HFFc6 (cell line): ENCODE measurements around the gene ATP5IF1. TPM values are rescaled to one million over a fixed set of nuclear protein-coding genes. Genes with fewer than 3 reads are reported as not detected.

ENCODE experiments used
- DNase-seq: peaks from one replicate; pipeline ENCODE4 v3.0.0-alpha.2; 2018
- H3K27ac Mint-ChIP-seq: 2 replicates; pipeline ENCODE4 v1.8.0; 2020; ENCODE audit warnings: mild to moderate bottlenecking, mixed read lengths
- H3K27me3 Mint-ChIP-seq: 2 replicates; pipeline ENCODE4 v1.8.0; 2021; ENCODE audit warnings: mild to moderate bottlenecking, moderate library complexity, mixed read lengths; ENCODE audit not compliant: insufficient read depth
- H3K36me3 Mint-ChIP-seq: 2 replicates; pipeline ENCODE4 v1.8.0; 2021; ENCODE audit warnings: low read depth, mixed read lengths
- H3K4me1 Mint-ChIP-seq: 2 replicates; pipeline ENCODE4 v1.8.0; 2020; ENCODE audit warnings: low read depth, mixed read lengths
- H3K4me3 Mint-ChIP-seq: 2 replicates; pipeline ENCODE4 v1.8.0; 2020; ENCODE audit warnings: mild to moderate bottlenecking, moderate library complexity, mixed read lengths
- H3K9me3 Mint-ChIP-seq: 2 replicates; pipeline ENCODE4 v1.8.0; 2020; ENCODE audit warnings: mild to moderate bottlenecking, mixed read lengths
- total RNA-seq, 6 experiments: library from RNA; stranded (reverse); fragmentation: NEBNext Ultra II Directional; extraction: Animal tissue kit (Norgen Biotek cat#: 25700); gene quantifications; 2 replicates in 1 of 6; 3 replicates in 5 of 6; pipeline ENCODE4 v1.2.3, GENCODE V29; 2021
- TF ChIP-seq, protein P1 (sequence below): fragments of 200-600 bp; sonication (generic); IDR thresholded peaks from 2 replicates; pipeline ENCODE4 v1.5.0; 2021; ENCODE audit warnings: antibody characterized with exemption, mild to moderate bottlenecking

ATP5IF1 gene
- total RNA-seq, 6 experiments from 2014 or later, result 153 to 231 (median 216) TPM

DNA sequence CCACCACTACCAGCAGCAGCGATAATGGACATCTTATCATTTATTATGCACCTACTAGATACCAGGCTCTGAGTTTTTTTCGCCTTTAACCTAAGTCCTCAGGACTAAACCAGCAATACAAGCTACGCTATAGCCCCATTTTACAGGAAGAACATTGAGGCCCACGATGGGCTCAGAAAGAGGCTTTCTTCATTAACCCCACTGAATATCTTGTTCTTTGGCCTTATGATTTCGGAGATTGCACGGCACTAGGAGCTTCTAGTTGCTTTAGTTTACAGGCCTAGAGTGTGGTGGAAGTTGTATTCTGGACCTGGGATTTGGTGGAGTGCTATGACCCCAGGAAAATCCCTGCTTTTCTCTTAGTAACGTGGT lies 24.9 kb downstream of the ATP5IF1 start:
- Mint-ChIP-seq H3K4me1 (peaks cover 36% of the 10 kb centered on the region), H3K36me3 (peaks cover 9% of the 10 kb centered on the region), H3K4me3 (peak overlapping the region; percentile 88), H3K27ac (peak overlapping the region; percentile 5; the same call in 1 of the 2 replicates), H3K9me3 (no peaks in the 10 kb centered on the region), H3K27me3 (0 out of 2 replicates have a peak, but pooled peaks cover 2% of the 10 kb centered on the region)
- no peak for DNase-seq
- TF ChIP-seq, protein P1, sequence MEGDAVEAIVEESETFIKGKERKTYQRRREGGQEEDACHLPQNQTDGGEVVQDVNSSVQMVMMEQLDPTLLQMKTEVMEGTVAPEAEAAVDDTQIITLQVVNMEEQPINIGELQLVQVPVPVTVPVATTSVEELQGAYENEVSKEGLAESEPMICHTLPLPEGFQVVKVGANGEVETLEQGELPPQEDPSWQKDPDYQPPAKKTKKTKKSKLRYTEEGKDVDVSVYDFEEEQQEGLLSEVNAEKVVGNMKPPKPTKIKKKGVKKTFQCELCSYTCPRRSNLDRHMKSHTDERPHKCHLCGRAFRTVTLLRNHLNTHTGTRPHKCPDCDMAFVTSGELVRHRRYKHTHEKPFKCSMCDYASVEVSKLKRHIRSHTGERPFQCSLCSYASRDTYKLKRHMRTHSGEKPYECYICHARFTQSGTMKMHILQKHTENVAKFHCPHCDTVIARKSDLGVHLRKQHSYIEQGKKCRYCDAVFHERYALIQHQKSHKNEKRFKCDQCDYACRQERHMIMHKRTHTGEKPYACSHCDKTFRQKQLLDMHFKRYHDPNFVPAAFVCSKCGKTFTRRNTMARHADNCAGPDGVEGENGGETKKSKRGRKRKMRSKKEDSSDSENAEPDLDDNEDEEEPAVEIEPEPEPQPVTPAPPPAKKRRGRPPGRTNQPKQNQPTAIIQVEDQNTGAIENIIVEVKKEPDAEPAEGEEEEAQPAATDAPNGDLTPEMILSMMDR, result no peak

DNA sequence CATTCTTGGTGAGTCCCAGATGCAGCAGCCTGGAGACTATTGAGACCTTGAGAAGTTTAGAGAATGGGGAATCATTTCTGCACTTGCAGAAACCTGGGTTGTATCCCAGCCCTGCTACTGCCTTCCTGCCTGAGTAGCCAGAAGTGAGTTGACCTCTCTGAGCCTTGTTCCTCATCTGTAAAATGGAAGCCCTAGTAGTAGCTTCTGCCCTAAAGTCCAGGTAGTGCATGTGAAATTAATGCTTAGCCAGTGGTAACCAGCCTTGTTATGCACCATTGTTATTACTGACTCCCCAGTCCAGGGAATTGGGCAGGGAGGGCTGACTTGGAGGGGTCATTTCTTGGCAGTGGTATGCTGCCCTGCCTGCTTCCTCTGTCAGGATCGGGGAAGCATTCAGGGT lies 29.0 kb downstream of the ATP5IF1 start:
- H3K9me3 Mint-ChIP-seq, result no peaks in the 10 kb centered on the region
- no peak overlapping the region for H3K4me3 Mint-ChIP-seq
- TF ChIP-seq, protein P1, result no peak
- no peak for DNase-seq
- H3K27me3 Mint-ChIP-seq, result 0 out of 2 replicates have a peak, but pooled peaks cover 2% of the 10 kb centered on the region
- H3K27ac Mint-ChIP-seq, result no peak overlapping the region; the same call in 1 of the 2 replicates
- H3K4me1 Mint-ChIP-seq, result peaks cover 53% of the 10 kb centered on the region
- H3K36me3 Mint-ChIP-seq, result peaks cover 14% of the 10 kb centered on the region

DNA sequence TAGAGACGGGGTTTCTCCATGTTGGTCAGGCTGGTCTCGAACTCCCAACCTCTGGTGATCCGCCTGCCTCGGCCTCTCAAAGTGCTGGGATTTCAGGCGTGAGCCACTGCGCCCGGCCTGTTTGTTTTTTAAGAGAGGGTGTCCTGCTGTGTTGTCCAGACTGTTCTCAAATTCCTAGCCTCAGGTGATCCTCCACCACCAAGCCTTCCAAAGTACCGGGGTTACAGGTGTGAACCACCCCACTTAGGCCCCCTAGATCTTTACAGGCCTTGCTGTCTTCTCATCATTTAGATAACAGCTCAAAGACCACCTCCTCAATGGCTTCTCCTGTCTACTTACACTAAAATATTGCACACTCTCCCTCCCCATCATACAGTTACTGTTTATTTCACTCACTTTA lies 29.7 kb downstream of the ATP5IF1 start:
- peaks cover 17% of the 10 kb centered on the region for H3K36me3 Mint-ChIP-seq
- TF ChIP-seq, protein P1, result no peak
- no peak overlapping the region for H3K27ac Mint-ChIP-seq
- no peak for DNase-seq
- H3K4me1 Mint-ChIP-seq, result peaks cover 53% of the 10 kb centered on the region
- no peaks in the 10 kb centered on the region for H3K9me3 Mint-ChIP-seq
- peak overlapping the region; percentile 23; the same call in 1 of the 2 replicates for H3K4me3 Mint-ChIP-seq
- 0 out of 2 replicates have a peak, but pooled peaks cover 2% of the 10 kb centered on the region for H3K27me3 Mint-ChIP-seq

DNA sequence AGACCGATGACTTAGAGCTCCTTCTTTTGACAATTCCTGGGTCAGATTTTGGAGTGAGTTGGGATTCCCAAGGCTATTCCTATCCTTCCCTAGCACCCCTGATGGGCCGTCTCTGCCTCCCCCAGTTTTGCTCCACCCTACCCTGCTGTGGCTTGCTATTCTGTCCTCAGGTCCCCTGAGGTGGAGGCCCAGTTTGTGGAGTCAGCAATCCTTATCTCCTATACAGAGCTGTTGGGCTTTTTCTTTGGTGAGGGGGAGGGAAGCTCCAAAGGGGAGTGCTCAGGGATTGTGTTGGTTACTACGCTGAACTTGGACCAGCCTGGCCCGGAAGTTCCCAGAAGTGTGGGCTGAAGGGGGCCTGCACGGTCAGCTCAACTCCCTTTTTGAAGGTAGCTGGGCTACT lies 31.0 kb downstream of the ATP5IF1 start:
- TF ChIP-seq, protein P1, result no peak
- no peak overlapping the region for H3K4me3 Mint-ChIP-seq
- peaks cover 44% of the 10 kb centered on the region for H3K4me1 Mint-ChIP-seq
- DNase-seq, result no peak
- no peak overlapping the region for H3K27ac Mint-ChIP-seq
- no peaks in the 10 kb centered on the region for H3K9me3 Mint-ChIP-seq
- H3K36me3 Mint-ChIP-seq, result peaks cover 12% of the 10 kb centered on the region
- peaks cover 2% of the 10 kb centered on the region; the same call in 1 of the 2 replicates for H3K27me3 Mint-ChIP-seq

DNA sequence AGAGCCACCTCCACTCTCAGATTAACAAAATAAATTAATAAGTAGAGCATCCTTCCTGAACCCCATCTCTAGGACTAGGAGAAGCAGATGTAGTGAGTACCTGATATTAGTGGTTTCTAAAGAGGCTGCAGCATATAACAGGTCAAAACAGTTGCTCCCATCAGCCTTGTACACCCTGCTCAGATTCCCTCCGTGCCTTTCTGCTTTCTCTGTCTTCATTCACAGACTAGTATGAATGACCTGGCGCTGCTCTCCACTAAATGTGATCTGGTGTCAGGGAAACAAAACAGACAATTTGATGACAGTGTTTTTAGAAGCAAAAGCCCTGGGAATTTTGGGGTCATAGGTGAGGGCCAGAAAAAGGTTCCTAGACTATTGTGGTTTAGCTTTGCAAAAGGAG lies 31.7 kb downstream of the ATP5IF1 start:
- no peak for DNase-seq
- H3K4me1 Mint-ChIP-seq, result peaks cover 43% of the 10 kb centered on the region
- H3K36me3 Mint-ChIP-seq, result peaks cover 13% of the 10 kb centered on the region
- peaks cover 2% of the 10 kb centered on the region; the same call in 1 of the 2 replicates for H3K27me3 Mint-ChIP-seq
- H3K9me3 Mint-ChIP-seq, result no peaks in the 10 kb centered on the region
- peak overlapping the region; percentile 72 for H3K27ac Mint-ChIP-seq
- H3K4me3 Mint-ChIP-seq, result no peak overlapping the region
- TF ChIP-seq, protein P1, result no peak

DNA sequence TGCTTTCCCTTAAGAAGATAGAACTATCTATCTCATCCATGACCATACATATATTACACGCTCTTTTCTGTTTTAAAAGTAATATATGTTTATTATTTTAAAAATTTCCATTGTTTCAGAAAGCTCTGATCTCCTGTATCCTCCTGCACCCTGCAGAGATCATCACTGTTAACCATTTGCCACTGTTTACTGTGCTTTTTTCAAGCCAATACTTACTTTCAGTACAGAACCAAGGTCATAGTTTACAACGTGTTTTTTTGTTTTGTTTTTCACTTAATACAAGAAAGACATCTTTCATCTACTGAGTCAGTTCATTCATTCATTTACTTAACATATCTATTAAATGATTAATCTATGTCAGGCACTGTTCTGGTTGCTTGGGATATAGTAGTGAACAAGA lies 33.6 kb downstream of the ATP5IF1 start:
- no peak for DNase-seq
- Mint-ChIP-seq H3K27me3 (peaks cover 1% of the 10 kb centered on the region), H3K4me3 (no peak overlapping the region), H3K36me3 (peaks cover 13% of the 10 kb centered on the region), H3K27ac (no peak overlapping the region), H3K4me1 (peaks cover 32% of the 10 kb centered on the region), H3K9me3 (no peaks in the 10 kb centered on the region)
- TF ChIP-seq, protein P1, result no peak
